Muscle layer of duodenum (tissue), 2 donors: Measurements from ENCODE around the gene SLC8A3.

Experiments
- H3K27ac ChIP-seq: one replicate; pipeline ENCODE4 v1.7.0; 2013; ENCODE audit warnings: mild to moderate bottlenecking, low read length
- H3K27me3 ChIP-seq: one replicate; pipeline ENCODE4 v1.7.0; 2013; ENCODE audit warnings: low read depth, mild to moderate bottlenecking, control low read depth, low read length
- H3K36me3 ChIP-seq, 2 donors: one replicate each; pipeline ENCODE4 v1.7.0; 2013; ENCODE audit warnings: low read length in 2 of 2, control low read depth in 1 of 2, mild to moderate bottlenecking in 1 of 2; ENCODE audit not compliant: insufficient read depth in 2 of 2, control insufficient read depth in 1 of 2
- H3K4me1 ChIP-seq, 2 donors: one replicate each; pipeline ENCODE4 v1.7.0; 2013; ENCODE audit warnings: low read length in 2 of 2, mild to moderate bottlenecking in 2 of 2, control low read depth in 1 of 2, moderate library complexity in 1 of 2; ENCODE audit not compliant: insufficient read depth in 2 of 2, control insufficient read depth in 1 of 2
- H3K4me3 ChIP-seq, 2 donors: one replicate each; pipeline ENCODE4 v1.7.0; 2013; ENCODE audit warnings: low read length in 2 of 2, low read depth in 1 of 2, mild to moderate bottlenecking in 1 of 2
- H3K9me3 ChIP-seq, 2 donors: one replicate each; pipeline ENCODE4 v1.7.0; 2013; ENCODE audit warnings: low read length in 2 of 2, control low read depth in 1 of 2, mild to moderate bottlenecking in 1 of 2; ENCODE audit not compliant: control insufficient read depth in 1 of 2
- donor health status: healthy.

SLC8A3 gene

DNA sequence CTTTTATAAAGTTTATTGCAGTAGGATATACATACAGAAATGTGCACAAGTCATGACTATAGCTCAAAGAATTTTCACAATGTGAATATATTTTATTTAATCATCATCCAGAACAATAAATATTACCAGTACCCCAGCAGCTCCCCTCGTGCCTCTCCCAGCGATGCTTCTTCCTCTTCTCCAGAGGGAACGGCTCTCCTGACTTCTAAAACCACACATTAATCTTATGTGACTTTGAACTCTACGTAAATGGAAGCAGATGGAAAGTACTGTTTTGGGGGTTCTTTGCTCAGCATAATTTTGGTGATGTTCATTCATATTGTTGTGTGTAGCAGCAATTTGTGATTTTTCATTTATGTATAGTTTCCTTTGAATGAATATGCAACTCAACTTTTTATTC, 4.6 kb upstream of the SLC8A3 start:
- no peak overlapping the region for H3K27ac ChIP-seq
- H3K36me3 ChIP-seq, result no peaks in the 10 kb centered on the region
- peaks cover 0 to 4% of the 10 kb centered on the region in 2 donors for H3K9me3 ChIP-seq
- peaks cover 0 to 11% of the 10 kb centered on the region in 2 donors for H3K4me1 ChIP-seq
- H3K27me3 ChIP-seq, result peaks cover 10% of the 10 kb centered on the region
- no peak overlapping the region for H3K4me3 ChIP-seq

DNA sequence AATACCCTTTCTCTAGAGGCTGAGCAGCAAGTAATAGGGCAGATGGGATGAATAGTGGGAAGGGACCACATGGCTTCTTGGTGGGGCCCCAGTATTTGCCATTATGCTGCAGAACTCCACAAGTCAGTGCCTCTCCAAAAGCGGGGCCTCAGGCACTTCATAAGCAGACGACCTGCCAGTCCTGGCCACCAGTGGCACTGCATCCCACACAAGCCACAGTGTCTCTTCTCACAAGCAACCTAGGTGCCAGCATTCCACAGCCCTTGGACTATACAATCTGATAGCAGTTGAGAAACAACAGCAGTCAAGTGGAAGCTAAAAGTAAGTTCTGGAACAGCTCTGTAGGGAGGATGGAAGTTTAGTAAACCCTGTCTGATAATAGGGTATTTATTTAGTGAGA, 4.2 kb upstream of the SLC8A3 start:
- Histone ChIP-seq H3K27ac (no peak overlapping the region), H3K4me3 (no peak overlapping the region), H3K27me3 (peaks cover 15% of the 10 kb centered on the region), H3K36me3 (no peaks in the 10 kb centered on the region), H3K9me3 (peaks cover 0 to 4% of the 10 kb centered on the region in 2 donors), H3K4me1 (peaks cover 0 to 14% of the 10 kb centered on the region in 2 donors)

DNA sequence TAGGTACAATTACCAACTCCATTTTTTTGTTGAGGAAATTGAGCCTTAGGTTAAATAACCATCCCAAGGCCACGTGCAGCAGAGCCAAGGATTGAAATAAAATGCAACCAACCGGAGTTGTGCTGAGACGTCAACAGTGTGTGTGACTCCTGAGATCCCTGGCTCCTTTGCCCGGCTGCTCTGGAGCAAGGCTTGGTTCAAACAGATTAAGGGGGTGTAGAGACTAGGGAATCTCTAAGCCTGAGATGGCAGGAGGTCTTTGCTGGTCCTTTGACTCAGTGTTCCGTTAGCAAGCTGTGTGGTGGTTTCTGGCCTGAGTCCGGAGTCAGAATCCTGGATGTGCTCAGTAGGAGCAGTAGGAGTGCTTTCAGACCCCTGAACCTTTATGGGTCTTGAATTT, 1.4 kb upstream of the SLC8A3 start:
- H3K4me1 ChIP-seq, result peaks cover 0 to 27% of the 10 kb centered on the region in 2 donors
- H3K27me3 ChIP-seq, result peaks cover 26% of the 10 kb centered on the region
- no peak overlapping the region for H3K27ac ChIP-seq
- H3K9me3 ChIP-seq, result no peaks in the 10 kb centered on the region
- H3K4me3 ChIP-seq, result no peak overlapping the region
- H3K36me3 ChIP-seq, result no peaks in the 10 kb centered on the region

- peaks cover 26% of the 10 kb centered on the region for H3K27me3 ChIP-seq
- no peaks in the 10 kb centered on the region for H3K36me3 ChIP-seq
- H3K4me3 ChIP-seq, result peak overlapping the region; percentile 30 to 62
- peaks cover 0 to 27% of the 10 kb centered on the region in 2 donors for H3K4me1 ChIP-seq
- H3K9me3 ChIP-seq, result no peaks in the 10 kb centered on the region
- no peak overlapping the region for H3K27ac ChIP-seq
Observed at GRCh38 chr14:70189456-70190077, 816 bp upstream of the SLC8A3 start.

GRCh38 chr14:70188322-70188658, 461 bp downstream of the SLC8A3 start:
- Histone ChIP-seq H3K27ac (no peak overlapping the region), H3K4me1 (peaks cover 0 to 27% of the 10 kb centered on the region in 2 donors), H3K27me3 (peaks cover 26% of the 10 kb centered on the region), H3K9me3 (no peaks in the 10 kb centered on the region), H3K4me3 (peak overlapping the region; percentile 53 to 62), H3K36me3 (no peaks in the 10 kb centered on the region)

- H3K27ac ChIP-seq, result no peak overlapping the region
- H3K4me3 ChIP-seq, result peak overlapping the region; percentile 22 to 62
- no peaks in the 10 kb centered on the region for H3K36me3 ChIP-seq
- no peaks in the 10 kb centered on the region for H3K9me3 ChIP-seq
- H3K27me3 ChIP-seq, result peaks cover 26% of the 10 kb centered on the region
- peaks cover 0 to 27% of the 10 kb centered on the region in 2 donors for H3K4me1 ChIP-seq
Observed at GRCh38 chr14:70186900-70187451, 1.8 kb downstream of the SLC8A3 start.

GRCh38 chr14:70183991-70184390, 4.8 kb downstream of the SLC8A3 start:
- Histone ChIP-seq H3K4me3 (no peak overlapping the region), H3K27ac (no peak overlapping the region), H3K9me3 (no peaks in the 10 kb centered on the region), H3K27me3 (peaks cover 16% of the 10 kb centered on the region), H3K36me3 (no peaks in the 10 kb centered on the region), H3K4me1 (peaks cover 0 to 22% of the 10 kb centered on the region in 2 donors)

DNA sequence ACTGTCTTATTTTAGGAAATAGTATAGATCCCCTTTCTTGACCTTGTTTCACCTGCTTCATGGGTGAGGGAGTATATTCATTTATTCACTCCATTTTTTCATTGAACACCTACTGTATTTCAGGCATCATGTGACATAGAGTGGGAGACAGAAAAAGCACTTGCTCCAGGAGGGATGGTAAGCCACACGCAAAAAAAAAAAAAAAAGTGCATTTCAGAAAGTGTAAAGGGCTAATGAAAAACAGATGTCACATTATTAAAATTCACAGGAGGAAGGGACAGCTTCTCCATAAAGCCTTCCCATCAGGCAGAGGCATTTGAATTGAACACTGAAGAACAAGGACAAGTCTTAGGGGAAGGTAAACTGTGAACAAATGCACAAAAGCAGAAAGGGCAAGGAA, 7.5 kb downstream of the SLC8A3 start:
- Histone ChIP-seq H3K9me3 (no peaks in the 10 kb centered on the region), H3K27ac (no peak overlapping the region), H3K36me3 (no peaks in the 10 kb centered on the region), H3K27me3 (no peaks in the 10 kb centered on the region), H3K4me1 (no peaks in the 10 kb centered on the region), H3K4me3 (no peak overlapping the region)

DNA sequence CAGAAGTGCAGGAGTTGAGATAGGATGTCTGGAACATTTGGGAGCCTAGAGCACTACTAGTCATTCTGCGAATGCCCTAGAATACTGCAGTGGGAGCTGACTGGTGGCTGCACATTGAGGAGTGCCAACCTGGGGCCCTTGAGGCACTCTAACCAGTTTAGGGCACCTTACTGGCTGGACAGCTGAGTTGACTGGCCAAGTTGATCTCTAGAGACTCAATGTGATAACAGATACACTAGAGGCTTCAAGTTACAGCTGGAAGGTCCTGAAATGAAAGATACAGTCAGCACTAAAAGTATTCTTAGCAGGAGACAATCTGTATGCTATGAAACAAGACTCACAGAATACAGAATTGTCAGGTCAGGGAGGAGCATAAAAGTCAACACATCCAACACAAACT, 8.0 kb downstream of the SLC8A3 start:
- no peaks in the 10 kb centered on the region for H3K4me1 ChIP-seq
- no peaks in the 10 kb centered on the region for H3K9me3 ChIP-seq
- H3K36me3 ChIP-seq, result no peaks in the 10 kb centered on the region
- no peak overlapping the region for H3K4me3 ChIP-seq
- no peaks in the 10 kb centered on the region for H3K27me3 ChIP-seq
- no peak overlapping the region for H3K27ac ChIP-seq

DNA sequence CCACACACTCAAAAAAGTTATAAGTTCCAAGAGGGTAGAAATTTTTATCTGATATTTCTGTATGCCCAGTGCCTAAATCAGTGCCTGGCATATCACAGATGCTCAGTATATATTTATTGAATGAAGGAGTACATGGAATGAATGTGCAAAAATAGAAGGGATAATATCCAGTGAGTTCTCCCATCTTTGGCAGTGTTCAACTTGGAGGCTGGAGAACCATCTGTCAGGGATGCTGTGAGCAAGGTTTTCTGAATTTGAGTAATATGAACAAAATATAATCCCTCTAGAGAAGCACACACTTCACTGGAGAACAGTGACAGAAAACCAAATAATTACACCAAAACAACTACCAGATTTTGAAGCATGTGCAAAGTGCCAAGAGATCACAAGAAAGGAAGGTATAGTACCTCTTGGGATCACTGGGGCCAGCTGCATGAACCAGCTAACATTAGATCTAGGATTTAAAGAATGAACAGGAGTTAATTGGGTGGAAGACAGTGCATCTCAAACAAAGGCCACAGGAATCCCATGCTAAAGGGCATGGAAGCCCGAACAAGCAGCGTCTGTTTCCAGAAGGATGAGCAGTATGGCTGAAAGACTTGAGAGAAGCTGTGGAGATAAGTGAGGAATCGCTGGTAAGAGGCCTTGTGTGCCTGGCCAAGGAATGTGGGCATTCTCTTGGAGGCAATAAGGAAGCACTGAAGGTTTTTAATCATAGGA, 11.5 kb downstream of the SLC8A3 start:
- no peaks in the 10 kb centered on the region for H3K27me3 ChIP-seq

GRCh38 chr14:70173569-70173968, 15.2 kb downstream of the SLC8A3 start:
- H3K4me3 ChIP-seq, result no peak overlapping the region
- H3K9me3 ChIP-seq, result no peaks in the 10 kb centered on the region
- H3K27ac ChIP-seq, result no peak overlapping the region
- H3K27me3 ChIP-seq, result no peaks in the 10 kb centered on the region
- H3K4me1 ChIP-seq, result no peaks in the 10 kb centered on the region
- no peaks in the 10 kb centered on the region for H3K36me3 ChIP-seq

More for the DNA sequence above, 11.5 kb downstream of the SLC8A3 start:
- H3K36me3 ChIP-seq, result no peaks in the 10 kb centered on the region
- no peak overlapping the region for H3K27ac ChIP-seq
- H3K4me1 ChIP-seq, result no peaks in the 10 kb centered on the region
- no peaks in the 10 kb centered on the region for H3K9me3 ChIP-seq
- H3K4me3 ChIP-seq, result no peak overlapping the region
